ENCODE results near the gene IGSF10. TPM values are rescaled to one million over a fixed set of nuclear protein-coding genes. Genes with fewer than 3 reads are reported as not detected.

The IGSF10 gene
- total and polyA plus RNA-seq, 2 donors (not counting 1 experiment from before 2014, with no cell fraction given) = 0.03 TPM; not detected in 1

DNA sequence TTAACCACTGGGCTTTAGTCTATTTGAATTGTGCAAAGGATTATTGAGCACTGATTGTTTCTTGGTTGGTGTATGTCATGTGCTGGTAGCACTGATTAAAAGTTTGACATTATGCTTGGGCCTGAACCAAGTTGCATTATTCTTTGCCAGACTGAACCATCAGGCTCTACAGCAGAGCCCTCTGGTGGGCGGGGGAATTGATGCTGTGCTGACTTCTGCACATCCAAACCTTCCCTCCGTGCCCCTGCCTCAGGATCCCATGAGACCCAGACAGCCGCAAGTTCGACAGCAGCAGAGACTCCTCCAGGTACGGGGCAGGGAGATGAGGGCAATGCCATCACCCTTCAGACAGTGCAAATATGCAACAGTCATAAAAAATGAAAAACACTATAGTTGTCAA is 47.9 kb downstream of the IGSF10 start:
- 98% methylated on average over 5 of the region's 5 CpGs for WGBS (ENCODE audit: insufficient coverage)
- Histone ChIP-seq H3K27ac (ENCODE audit: low read length in 2 of 2) (no peak overlapping the region), H4K20me1 (ENCODE audit: control insufficient read depth, insufficient read depth, low read length, poor library complexity, severe bottlenecking) (no peaks in the 10 kb centered on the region), H2AFZ (ENCODE audit: insufficient read depth, low read depth, low read length, poor library complexity, severe bottlenecking) (no peak overlapping the region), H3K27me3 (replicated peaks in 1 of 4; ENCODE audit: control extremely low read depth in 1 of 4, control insufficient read depth in 3 of 4, insufficient read depth in 4 of 4, low read length in 3 of 4) (no peaks in the 10 kb centered on the region), H3K4me1 (ENCODE audit: control insufficient read depth in 2 of 2, insufficient read depth in 2 of 2, low read length in 2 of 2) (no peaks in the 10 kb centered on the region), H3K9ac (ENCODE audit: low read length) (no peak overlapping the region), H3K4me3 (ENCODE audit: control extremely low read depth in 1 of 5, extremely low read depth in 1 of 5, insufficient read depth in 1 of 5, low read depth in 2 of 5, low read length in 4 of 5) (no peak overlapping the region), H3K4me2 (replicated peaks; ENCODE audit: low read depth, low read length, poor library complexity, severe bottlenecking) (no peak overlapping the region), H3K79me2 (ENCODE audit: control insufficient read depth, insufficient read depth, low read length) (no peaks in the 10 kb centered on the region), H3K9me3 (ENCODE audit: control extremely low read depth in 1 of 3, control insufficient read depth in 2 of 3, insufficient read depth in 1 of 3, low read length in 2 of 3) (peaks cover 0 to 4% (median 3%) of the 10 kb centered on the region in 3 donors), H3K36me3 (replicated peaks in 1 of 2; ENCODE audit: control extremely low read depth in 1 of 2, control insufficient read depth in 1 of 2, extremely low read depth in 1 of 2, insufficient read depth in 2 of 2, low read length in 1 of 2) (no peaks in the 10 kb centered on the region)
- no peak for DNase-seq
- H3K27me3 Mint-ChIP-seq = no peaks in the 10 kb centered on the region
- no peak overlapping the region for H3K27ac Mint-ChIP-seq
- CTCF ChIA-PET = interaction anchor here (1.0 to 1.5 kb wide), 4 partner anchors 12 to 43 kb away, joined by 3 to 5 read pairs (median 4); no protein-coding TSS in a partner anchor
- intact Hi-C loops (cut with micrococcal nuclease) = no loop called here
- H3K4me3 Mint-ChIP-seq = no peak overlapping the region
- POLR2A ChIA-PET = no interaction called here
- H3K9me3 Mint-ChIP-seq (ENCODE audit: insufficient read depth) = no peaks in the 10 kb centered on the region
- no peak for TF ChIP-seq EZH2 (IDR thresholded peaks at IDR 0.05; ENCODE audit: borderline replicate concordance, insufficient read depth, low read depth, low read length, poor library complexity, severe bottlenecking)
- TF ChIP-seq, protein P1, sequence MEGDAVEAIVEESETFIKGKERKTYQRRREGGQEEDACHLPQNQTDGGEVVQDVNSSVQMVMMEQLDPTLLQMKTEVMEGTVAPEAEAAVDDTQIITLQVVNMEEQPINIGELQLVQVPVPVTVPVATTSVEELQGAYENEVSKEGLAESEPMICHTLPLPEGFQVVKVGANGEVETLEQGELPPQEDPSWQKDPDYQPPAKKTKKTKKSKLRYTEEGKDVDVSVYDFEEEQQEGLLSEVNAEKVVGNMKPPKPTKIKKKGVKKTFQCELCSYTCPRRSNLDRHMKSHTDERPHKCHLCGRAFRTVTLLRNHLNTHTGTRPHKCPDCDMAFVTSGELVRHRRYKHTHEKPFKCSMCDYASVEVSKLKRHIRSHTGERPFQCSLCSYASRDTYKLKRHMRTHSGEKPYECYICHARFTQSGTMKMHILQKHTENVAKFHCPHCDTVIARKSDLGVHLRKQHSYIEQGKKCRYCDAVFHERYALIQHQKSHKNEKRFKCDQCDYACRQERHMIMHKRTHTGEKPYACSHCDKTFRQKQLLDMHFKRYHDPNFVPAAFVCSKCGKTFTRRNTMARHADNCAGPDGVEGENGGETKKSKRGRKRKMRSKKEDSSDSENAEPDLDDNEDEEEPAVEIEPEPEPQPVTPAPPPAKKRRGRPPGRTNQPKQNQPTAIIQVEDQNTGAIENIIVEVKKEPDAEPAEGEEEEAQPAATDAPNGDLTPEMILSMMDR (IDR thresholded peaks at IDR 0.05) = no peak
- ATAC-seq (ENCODE audit: low read depth) = no peak
- H3K4me1 Mint-ChIP-seq = peaks cover 15% of the 10 kb centered on the region

Small RNA genes within 50 kb of the gene (small RNA-seq; reads per million reads assigned to genes)
- not detected for gene AC117454.1 (ENCODE audit: insufficient read length, low read depth, low replicate concordance)

Other genes with a start within 250 kb of the IGSF10 start
- 6.0 and 7.0 TPM in 2 replicates for gene P2RY14, start 182.5 kb downstream of the IGSF10 start, total RNA-seq
- 11.3 and 12.3 TPM in 2 replicates for gene P2RY14, start 182.5 kb downstream of the IGSF10 start, polyA plus RNA-seq
- gene GPR87, start 144.2 kb downstream of the IGSF10 start, total RNA-seq = not detected in 2 replicates
- not detected in 2 replicates for gene GPR87, start 144.2 kb downstream of the IGSF10 start, polyA plus RNA-seq
- gene P2RY13, start 131.5 kb downstream of the IGSF10 start, total RNA-seq = 0.90 and 1.0 TPM in 2 replicates
- 0.13 and 0.92 TPM in 2 replicates for gene P2RY13, start 131.5 kb downstream of the IGSF10 start, polyA plus RNA-seq
- 0.73 and 0.79 TPM in 2 replicates for gene P2RY12, start 76.3 kb downstream of the IGSF10 start, total RNA-seq
- 0.17 and 0.42 TPM in 2 replicates for gene P2RY12, start 76.3 kb downstream of the IGSF10 start, polyA plus RNA-seq

All from B cell (primary cell).